GM21423 (cell line): ENCODE measurements around the gene EIF3K.
A peak's percentile ranks its signal among the peaks of the same experiment; 100 is the strongest.

Experiments used
- ATAC-seq: cut with Tn5 transposase; IDR thresholded peaks from one replicate; pipeline ENCODE4 v1.9.1; 2021; ENCODE audit warnings: mild to moderate bottlenecking, moderate library complexity; ENCODE audit not compliant: unreplicated experiment

EIF3K gene

DNA sequence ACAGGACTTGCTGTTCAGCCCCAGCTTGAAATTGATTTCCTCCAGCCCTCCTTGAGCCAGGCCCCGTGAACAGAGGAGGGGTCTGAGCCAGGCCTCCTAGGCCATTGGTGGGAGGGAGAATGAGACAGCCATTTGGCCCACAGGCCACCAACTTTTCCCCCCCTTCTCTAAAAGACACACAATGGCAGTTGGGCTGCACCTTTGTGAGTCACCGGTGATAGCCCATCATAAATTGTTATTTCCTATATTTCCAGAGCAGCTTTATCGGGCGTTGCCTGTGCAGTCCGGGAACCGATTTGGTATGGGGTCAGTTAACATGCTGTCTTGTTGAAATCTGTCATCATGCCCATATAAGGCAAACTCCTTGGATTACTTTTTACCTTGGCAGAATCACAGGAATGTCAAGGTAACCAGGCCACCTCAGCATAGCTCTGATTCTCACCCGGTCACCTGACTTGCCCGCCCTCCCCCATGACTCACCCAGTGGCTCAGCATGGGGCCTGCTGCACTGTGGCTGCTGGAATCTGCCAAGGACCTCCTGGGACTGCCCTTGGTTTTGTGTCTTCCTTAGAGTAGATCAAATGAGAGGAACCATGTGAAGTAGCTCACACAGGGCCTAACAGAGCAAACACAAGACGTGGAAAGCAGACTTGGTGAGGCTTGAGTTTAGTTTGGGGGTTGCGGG lies 64.5 kb downstream of the EIF3K start:
- ATAC-seq: no peak

GRCh38 chr19:38684078-38684861 lies 65.3 kb downstream of the EIF3K start:
- no peak for ATAC-seq

- no peak for ATAC-seq
These were observed 66.1 kb downstream of the EIF3K start for GRCh38 chr19:38684862-38685665.

- no peak for ATAC-seq
These were observed 66.9 kb downstream of the EIF3K start for GRCh38 chr19:38685666-38686529.

DNA sequence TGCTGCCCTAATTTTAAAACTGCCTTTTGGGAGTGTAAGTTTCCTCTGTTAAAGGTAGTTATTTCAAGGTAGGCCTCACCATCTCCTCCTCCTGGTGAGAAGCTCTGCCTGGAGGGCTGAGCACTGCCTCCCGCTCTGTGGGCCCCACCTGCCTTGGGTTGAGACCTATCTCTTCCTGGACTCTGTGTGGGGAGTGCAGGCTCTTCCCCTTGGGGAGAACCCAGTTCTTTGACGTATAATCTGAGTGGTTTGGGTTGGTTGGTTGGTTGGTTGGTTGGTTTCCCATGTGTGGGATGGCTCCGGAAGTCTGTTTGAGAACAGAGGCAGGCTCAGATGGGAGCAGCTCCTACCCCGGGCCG lies 67.5 kb downstream of the EIF3K start:
- peak; percentile 53 for ATAC-seq
